ENCODE results near the gene MTA1. TPM values are rescaled to one million over a fixed set of nuclear protein-coding genes. Genes with fewer than 3 reads are reported as not detected.

Gene MTA1
- total RNA-seq, 2 donors from 2014 or later: 93.4 to 252 TPM

DNA sequence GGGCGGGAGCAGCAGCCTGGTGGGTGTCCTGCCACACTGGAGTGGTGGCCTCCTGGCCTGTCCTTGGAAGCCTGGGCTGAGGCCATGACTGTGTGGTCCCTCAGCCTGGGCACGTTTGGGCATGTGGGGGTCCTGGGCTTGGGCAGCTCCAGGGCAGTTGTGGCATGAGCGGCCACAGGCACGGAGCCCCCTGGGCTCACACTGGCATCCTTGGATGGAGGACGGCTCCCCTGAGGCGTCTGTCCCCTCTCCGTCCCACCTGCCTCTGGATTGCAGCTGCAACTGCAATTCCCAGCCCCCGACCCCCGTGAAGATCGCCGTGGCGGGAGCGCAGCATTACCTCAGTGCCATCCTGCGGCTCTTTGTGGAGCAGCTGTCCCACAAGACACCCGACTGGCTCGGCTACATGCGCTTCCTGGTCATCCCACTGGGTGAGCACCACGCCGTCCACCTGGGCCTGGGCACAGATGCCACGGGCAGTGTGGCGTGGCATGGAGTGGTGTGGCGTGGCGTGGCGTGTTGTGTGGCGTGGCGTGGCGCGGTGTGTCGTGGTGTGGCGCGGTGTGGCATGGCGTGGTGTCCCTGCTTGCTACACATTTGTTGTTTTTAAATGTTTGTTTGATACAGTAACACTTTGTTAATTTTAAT, 36.4 kb upstream of the MTA1 start:
- ATAC-seq: no peak
- no peaks in the 10 kb centered on the region for H3K9me3 Mint-ChIP-seq
- H3K36me3 Mint-ChIP-seq: no peaks in the 10 kb centered on the region
- H3K27ac Mint-ChIP-seq: no peak overlapping the region
- H3K27me3 Mint-ChIP-seq: no peaks in the 10 kb centered on the region
- peaks cover 0 to 7% of the 10 kb centered on the region in 2 donors for H3K4me1 Mint-ChIP-seq (ENCODE audit: low read depth in 2 of 2)
- H3K4me3 Mint-ChIP-seq: no peak overlapping the region
- DNase-seq (ENCODE audit: low spot score): no peak

DNA sequence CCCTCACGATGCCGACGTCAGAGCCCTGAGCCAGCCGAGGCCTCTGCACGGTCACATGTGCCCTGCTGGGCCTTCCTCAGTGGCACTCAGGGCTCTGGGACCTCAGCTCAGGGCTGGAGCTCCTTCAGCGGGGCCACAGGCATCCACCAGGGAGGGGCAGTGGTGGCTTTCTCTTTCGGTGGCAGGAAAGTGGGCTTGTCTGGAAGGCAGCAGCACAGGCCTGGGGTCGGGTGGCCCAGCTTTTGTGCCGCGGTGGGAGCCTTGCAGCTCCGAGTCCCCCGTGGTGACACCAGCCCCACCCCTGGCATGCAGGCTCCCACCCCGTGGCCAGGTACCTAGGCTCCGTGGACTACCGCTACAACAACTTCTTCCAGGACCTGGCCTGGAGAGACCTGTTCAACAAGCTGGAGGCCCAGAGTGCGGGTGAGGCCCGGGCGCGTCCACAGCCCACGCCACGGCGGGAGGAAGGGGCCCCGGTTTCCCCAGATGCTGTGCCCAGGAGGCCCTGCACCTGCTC, 35.5 kb upstream of the MTA1 start:
- no peak overlapping the region for H3K27ac Mint-ChIP-seq

DNA sequence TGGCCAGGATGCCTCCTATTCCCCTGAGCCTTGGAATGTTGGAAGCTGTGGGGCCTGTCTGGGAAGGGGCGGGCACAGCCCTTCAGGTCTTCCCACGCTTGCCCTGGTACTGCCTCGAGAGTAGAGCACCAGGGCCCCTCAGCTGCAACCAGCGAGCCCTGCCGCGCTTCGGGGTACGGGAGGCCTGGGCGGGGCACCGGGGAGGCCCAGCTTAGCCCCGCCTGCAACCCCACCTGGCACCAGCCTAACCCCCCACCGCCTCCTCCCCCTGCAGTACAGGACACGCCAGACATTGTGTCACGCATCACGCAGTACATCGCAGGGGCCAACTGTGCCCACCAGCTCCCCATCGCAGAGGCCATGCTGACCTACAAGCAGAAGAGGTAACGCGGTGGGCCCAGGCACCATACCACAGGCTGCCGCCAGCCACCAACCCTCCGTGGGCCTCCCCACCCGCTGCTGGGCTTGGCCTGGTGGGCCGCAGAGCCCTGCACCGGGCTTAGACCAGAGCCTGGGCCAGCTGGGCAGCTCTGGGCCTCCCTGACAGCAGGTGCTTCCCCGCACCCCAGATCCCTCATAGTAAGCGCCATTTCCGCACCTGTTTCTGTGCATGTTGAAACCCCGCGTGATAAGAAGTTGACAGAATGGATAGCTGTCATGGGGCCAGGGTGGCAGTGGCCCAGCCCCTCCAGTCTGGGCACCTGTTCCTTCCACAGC, 34.9 kb upstream of the MTA1 start:
- Mint-ChIP-seq H3K4me1 (ENCODE audit: low read depth in 2 of 2) (no peaks in the 10 kb centered on the region), H3K27ac (no peak overlapping the region), H3K36me3 (no peaks in the 10 kb centered on the region), H3K27me3 (no peaks in the 10 kb centered on the region), H3K9me3 (no peaks in the 10 kb centered on the region), H3K4me3 (no peak overlapping the region)
- no peak for ATAC-seq
- no peak for DNase-seq (ENCODE audit: low spot score)

More for the DNA sequence above, 35.5 kb upstream of the MTA1 start:
- no peak overlapping the region for H3K4me3 Mint-ChIP-seq
- DNase-seq (ENCODE audit: low spot score) (no peak), ATAC-seq (no peak)
- H3K27me3 Mint-ChIP-seq: no peaks in the 10 kb centered on the region
- H3K36me3 Mint-ChIP-seq: no peaks in the 10 kb centered on the region
- peaks cover 0 to under 1% of the 10 kb centered on the region in 2 donors for H3K4me1 Mint-ChIP-seq (ENCODE audit: low read depth in 2 of 2)
- no peaks in the 10 kb centered on the region for H3K9me3 Mint-ChIP-seq

DNA sequence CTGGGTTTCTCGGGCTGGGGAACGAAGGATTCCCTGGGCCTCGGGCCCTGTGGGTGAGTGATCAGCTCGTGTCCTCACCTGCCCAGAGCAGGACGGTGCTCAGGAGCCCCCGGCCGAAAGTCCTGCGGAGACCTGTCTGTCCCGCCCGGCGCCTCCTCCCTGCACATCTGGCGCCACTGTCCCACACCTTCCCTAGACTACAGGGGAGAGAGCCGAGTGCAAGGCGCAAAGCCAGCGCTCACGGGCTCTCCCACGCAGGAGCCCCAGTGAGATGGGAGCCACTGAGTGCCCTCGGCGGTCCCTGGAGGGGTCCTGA, 34.3 kb upstream of the MTA1 start:
- Mint-ChIP-seq H3K4me1 (ENCODE audit: low read depth in 2 of 2) (peaks cover 0 to under 1% of the 10 kb centered on the region in 2 donors), H3K36me3 (no peaks in the 10 kb centered on the region), H3K9me3 (no peaks in the 10 kb centered on the region), H3K4me3 (no peak overlapping the region), H3K27ac (no peak overlapping the region), H3K27me3 (no peaks in the 10 kb centered on the region)
- no peak for ATAC-seq
- no peak for DNase-seq (ENCODE audit: low spot score)

- no peaks in the 10 kb centered on the region for H3K9me3 Mint-ChIP-seq
Observed at GRCh38 chr14:105385698-105386365, 33.8 kb upstream of the MTA1 start.

DNA sequence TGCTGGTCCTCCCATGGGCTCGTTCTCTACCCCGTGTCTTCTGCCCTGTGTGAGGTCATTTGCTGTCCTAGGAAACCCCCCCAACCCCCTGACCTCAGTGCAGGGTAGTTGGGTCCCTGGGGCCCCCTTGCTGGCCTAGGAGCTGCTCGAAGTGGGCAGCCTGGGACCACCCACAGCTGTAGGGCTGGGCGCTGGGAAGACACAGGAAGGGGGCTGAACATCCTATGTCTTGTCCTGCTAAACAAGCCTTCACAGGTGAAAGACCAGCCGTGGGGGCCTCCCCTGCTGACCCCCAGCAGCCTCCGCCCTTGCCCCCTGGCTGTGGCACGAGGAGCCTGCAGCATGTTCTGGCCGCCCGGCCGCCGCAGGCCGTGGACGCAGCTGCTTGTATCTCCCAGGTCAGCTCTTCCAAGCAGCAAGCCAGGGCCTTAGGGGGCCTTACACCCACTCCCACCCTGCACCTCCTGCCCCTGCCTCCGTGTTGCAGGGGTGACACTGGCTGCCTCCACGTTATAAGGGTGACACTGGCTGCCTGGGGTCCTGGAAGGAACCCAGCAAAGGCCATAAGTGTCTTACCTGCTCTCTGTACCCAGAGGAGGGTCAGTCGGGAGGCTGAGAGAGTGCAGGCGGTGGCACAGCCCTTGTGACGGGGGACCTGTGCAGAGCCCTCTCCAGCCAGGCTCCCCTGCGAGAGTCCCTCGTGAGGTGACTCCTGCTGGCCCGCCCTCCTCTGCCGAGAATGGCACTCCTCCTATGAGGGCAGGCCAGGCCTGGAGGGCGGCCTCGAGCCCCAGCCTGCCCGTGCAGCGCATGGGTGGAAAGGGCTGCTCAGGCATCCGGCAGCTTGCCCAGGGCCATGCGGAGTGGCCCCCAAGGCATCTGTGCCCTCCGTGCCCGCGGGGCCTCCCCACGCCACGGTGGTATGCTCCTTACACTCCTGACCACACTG, 32.8 kb upstream of the MTA1 start:
- Mint-ChIP-seq H3K4me1 (ENCODE audit: low read depth in 2 of 2) (peaks cover 0 to 2% of the 10 kb centered on the region in 2 donors), H3K4me3 (no peak overlapping the region), H3K27me3 (no peaks in the 10 kb centered on the region), H3K9me3 (no peaks in the 10 kb centered on the region), H3K27ac (no peak overlapping the region), H3K36me3 (no peaks in the 10 kb centered on the region)
- ATAC-seq (no peak), DNase-seq (ENCODE audit: low spot score) (no peak)

More at GRCh38 chr14:105385698-105386365, 33.8 kb upstream of the MTA1 start:
- ATAC-seq (no peak), DNase-seq (ENCODE audit: low spot score) (no peak)
- H3K36me3 Mint-ChIP-seq: no peaks in the 10 kb centered on the region
- no peaks in the 10 kb centered on the region for H3K27me3 Mint-ChIP-seq
- H3K27ac Mint-ChIP-seq: no peak overlapping the region
- H3K4me3 Mint-ChIP-seq: no peak overlapping the region
- H3K4me1 Mint-ChIP-seq (ENCODE audit: low read depth in 2 of 2): peaks cover 0 to 2% of the 10 kb centered on the region in 2 donors

DNA sequence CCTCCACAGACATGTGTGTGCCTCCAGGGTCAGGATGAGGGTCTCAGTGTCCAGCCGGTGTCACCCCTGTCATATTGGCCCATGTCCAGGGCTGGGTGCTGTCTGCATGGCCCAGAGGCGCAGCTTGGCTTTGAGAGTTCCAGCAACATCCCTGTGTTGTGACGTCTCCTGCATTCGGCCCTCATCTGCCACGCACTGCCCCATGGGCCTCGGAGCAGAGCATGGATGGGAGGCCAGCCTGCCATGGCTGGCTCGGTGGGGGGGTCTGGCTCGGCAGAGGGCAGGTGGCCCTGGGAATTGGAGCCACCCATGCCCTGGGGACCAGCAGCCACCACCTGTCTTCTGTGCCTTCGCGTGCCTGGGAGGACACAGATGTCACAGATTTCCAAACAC, 32.1 kb upstream of the MTA1 start:
- DNase-seq (ENCODE audit: low spot score) (no peak), ATAC-seq (no peak)
- Mint-ChIP-seq H3K27me3 (no peaks in the 10 kb centered on the region), H3K27ac (no peak overlapping the region), H3K9me3 (no peaks in the 10 kb centered on the region), H3K36me3 (no peaks in the 10 kb centered on the region), H3K4me3 (no peak overlapping the region), H3K4me1 (ENCODE audit: low read depth in 2 of 2) (peaks cover 0 to 2% of the 10 kb centered on the region in 2 donors)

- no peaks in the 10 kb centered on the region for H3K9me3 Mint-ChIP-seq
- H3K4me3 Mint-ChIP-seq: no peak overlapping the region
- H3K4me1 Mint-ChIP-seq (ENCODE audit: low read depth in 2 of 2): peaks cover 0 to 2% of the 10 kb centered on the region in 2 donors
- H3K36me3 Mint-ChIP-seq: no peaks in the 10 kb centered on the region
- no peak for DNase-seq (ENCODE audit: low spot score)
- H3K27me3 Mint-ChIP-seq: no peaks in the 10 kb centered on the region
- ATAC-seq: no peak
- no peak overlapping the region for H3K27ac Mint-ChIP-seq
Observed at GRCh38 chr14:105388110-105388951, 31.3 kb upstream of the MTA1 start.

- Mint-ChIP-seq H3K36me3 (no peaks in the 10 kb centered on the region), H3K27me3 (no peaks in the 10 kb centered on the region), H3K27ac (no peak overlapping the region), H3K9me3 (no peaks in the 10 kb centered on the region), H3K4me1 (ENCODE audit: low read depth in 2 of 2) (peaks cover 0 to 2% of the 10 kb centered on the region in 2 donors), H3K4me3 (no peak overlapping the region)
- no peak for ATAC-seq
- DNase-seq (ENCODE audit: low spot score): no peak
Observed at GRCh38 chr14:105388976-105389375, 30.7 kb upstream of the MTA1 start.

DNA sequence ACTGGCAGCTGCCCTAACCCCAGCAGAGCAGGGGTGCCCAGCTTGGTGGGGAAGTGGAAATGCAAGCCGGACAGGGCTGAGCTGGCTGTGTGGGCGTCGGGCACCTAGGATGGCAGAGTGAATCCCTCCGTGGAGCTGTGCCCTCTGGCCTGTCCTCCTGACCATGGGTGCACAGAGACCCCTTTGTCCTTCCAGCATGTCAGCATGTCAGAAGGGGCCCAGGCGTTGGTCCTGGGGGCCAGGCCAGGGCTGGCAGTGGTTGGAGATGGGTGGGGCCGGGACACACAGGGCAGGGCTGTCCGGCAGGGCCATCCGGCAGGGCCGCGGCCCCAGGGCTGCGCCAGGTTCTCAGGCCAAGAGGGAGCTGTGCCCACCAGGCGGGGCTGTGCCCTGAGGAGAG, 30.1 kb upstream of the MTA1 start:
- ATAC-seq (no peak), DNase-seq (ENCODE audit: low spot score) (no peak)
- no peaks in the 10 kb centered on the region for H3K27me3 Mint-ChIP-seq
- no peak overlapping the region for H3K4me3 Mint-ChIP-seq
- H3K27ac Mint-ChIP-seq: no peak overlapping the region
- H3K9me3 Mint-ChIP-seq: no peaks in the 10 kb centered on the region
- H3K4me1 Mint-ChIP-seq (ENCODE audit: low read depth in 2 of 2): peaks cover 0 to 2% of the 10 kb centered on the region in 2 donors
- H3K36me3 Mint-ChIP-seq: no peaks in the 10 kb centered on the region

DNA sequence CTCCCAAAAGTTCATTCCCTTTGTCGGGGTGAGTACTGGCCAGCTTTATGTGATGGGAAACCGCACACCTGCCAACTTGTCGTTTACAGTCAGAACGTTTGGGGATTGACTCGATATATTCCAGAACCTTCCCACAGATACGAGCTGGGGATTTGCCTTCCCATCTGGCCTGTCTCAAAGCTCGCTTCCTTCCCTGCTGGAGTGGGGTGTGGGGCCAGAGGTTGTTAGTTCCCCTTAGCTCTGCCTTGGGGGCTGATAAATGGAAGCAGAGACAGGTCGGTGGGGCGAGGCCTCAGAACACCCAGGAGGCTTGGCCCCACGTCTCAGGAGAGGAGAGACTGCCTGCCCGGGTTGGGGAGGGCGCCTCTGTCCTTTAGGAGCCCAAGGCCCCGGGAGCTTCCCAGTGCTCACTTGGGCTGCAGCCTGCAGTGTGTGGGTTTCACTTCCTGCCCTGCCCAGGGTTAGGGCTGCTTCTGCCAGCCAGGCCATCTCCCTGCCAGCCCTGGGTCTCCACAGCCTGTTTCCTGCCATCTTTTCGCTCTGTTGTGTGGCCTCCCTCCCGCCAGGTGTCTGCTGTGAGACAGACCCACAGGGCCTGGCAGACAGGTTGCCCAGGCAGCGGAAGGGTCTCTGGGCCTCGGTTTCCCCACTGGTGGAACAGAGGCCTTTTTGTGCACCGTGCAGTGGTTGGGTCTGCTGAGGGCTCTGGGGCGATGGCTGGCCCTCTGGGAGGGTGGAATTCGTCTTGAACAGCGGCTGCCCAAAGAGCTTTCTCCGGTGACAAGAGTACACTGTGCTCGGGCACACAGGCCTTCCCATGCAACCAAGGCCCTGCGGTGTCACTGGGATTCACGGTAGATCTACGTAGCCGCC, 29.4 kb upstream of the MTA1 start:
- H3K36me3 Mint-ChIP-seq: no peaks in the 10 kb centered on the region
- DNase-seq (ENCODE audit: low spot score) (no peak), ATAC-seq (no peak)
- H3K4me3 Mint-ChIP-seq: no peak overlapping the region
- H3K27ac Mint-ChIP-seq: no peak overlapping the region
- no peaks in the 10 kb centered on the region for H3K9me3 Mint-ChIP-seq
- H3K27me3 Mint-ChIP-seq: no peaks in the 10 kb centered on the region
- H3K4me1 Mint-ChIP-seq (ENCODE audit: low read depth in 2 of 2): peaks cover 0 to 5% of the 10 kb centered on the region in 2 donors

DNA sequence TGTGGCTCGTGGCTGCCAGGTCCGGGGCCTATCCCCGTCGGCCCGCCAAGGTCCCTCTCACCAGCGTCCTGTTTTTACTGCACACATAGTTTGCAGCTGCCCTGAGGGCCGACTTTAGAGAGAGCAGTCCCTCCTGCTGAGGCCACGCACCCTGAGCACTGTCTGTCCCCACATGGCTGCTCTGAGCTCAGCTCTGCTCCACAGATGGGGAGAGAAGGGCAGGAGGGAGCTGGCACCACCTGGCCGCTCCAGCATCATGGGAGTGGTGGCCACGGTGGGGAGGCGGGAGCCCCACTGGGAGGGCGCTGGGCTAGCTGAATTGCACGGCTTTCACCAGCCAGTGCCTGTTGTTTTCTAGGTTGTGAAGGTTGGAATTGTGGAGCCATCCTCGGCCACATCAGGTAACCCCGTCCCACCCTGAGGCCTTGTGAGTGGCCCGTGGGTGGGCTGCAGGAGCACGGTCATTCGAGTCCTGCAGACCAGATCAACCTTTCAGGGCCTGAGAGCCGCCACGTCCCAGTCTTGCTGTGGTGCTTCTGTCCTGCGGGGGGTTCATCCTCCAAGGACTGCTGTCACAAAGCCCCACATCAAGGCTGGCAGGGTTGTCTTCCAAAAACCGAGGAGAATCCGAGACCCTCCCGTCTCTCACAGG, 28.7 kb upstream of the MTA1 start:
- Mint-ChIP-seq H3K27ac (no peak overlapping the region), H3K4me3 (no peak overlapping the region), H3K36me3 (no peaks in the 10 kb centered on the region), H3K9me3 (no peaks in the 10 kb centered on the region), H3K27me3 (no peaks in the 10 kb centered on the region), H3K4me1 (ENCODE audit: low read depth in 2 of 2) (peaks cover 0 to 8% of the 10 kb centered on the region in 2 donors)
- DNase-seq (ENCODE audit: low spot score): no peak
- no peak for ATAC-seq
